ENCODE results near the gene TNFRSF1B. TPM values are rescaled to one million over a fixed set of nuclear protein-coding genes. Genes with fewer than 3 reads are reported as not detected.

TNFRSF1B gene
- total RNA-seq, 1 donor from 2014 or later: 9.9 TPM

DNA sequence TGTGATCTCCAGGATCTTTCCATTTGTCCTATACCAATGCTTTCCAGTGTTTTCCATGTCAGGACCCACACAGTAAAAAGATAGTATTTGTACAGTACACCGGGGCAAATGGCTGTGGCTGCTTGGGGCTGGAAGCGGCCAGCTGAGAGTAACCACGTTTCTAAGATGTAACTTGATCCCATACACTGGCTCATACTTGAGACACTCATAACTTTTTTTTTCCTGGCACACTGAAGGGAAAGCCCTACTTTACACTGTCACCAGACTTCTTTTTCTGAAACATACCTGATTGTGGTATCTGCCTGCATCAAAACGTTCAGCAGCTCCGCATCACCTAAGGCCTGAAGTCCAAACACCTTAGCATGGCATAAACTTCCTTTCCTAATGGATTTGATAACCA lies 84.7 kb downstream of the TNFRSF1B start:
- Histone ChIP-seq H3K9ac (ENCODE audit: low read depth in 1 of 3, low read length in 3 of 3) (no peak overlapping the region), H3K4me1 (ENCODE audit: control insufficient read depth in 3 of 3, insufficient read depth in 3 of 3, low read length in 3 of 3) (peaks cover 0 to 16% (median 0%) of the 10 kb centered on the region in 3 donors), H3K36me3 (ENCODE audit: control insufficient read depth in 3 of 3, insufficient read depth in 3 of 3, low read length in 3 of 3) (peaks cover 36 to 50% (median 48%) of the 10 kb centered on the region in 3 donors), H3K9me3 (ENCODE audit: control insufficient read depth in 3 of 3, low read length in 3 of 3) (no peaks in the 10 kb centered on the region), H3K27ac (ENCODE audit: low read depth, low read length) (no peak overlapping the region), H3K27me3 (ENCODE audit: control insufficient read depth in 3 of 3, insufficient read depth in 3 of 3, low read length in 3 of 3) (no peaks in the 10 kb centered on the region), H3K4me3 (ENCODE audit: low read length in 3 of 3) (no peak overlapping the region)

DNA sequence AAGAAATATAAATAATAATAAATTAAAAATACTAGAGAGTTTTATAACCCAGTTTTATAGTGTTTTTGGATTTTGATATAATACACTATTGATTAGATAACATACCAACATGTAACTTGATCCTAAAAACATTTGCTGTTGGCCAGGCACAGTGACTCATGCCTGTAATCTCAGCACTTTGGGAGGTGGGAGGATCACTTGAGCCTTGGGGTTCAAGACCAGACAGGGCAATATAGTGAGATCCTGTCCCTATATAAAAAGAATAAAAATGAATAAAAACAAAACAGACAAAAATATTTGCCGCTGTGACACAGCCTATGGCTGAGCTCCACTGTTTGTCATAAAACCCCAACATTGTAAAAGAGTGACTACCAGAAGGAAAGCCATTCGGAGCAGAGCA lies 89.1 kb downstream of the TNFRSF1B start:
- H3K36me3 ChIP-seq (ENCODE audit: control insufficient read depth in 3 of 3, insufficient read depth in 3 of 3, low read length in 3 of 3): peaks cover 39 to 55% (median 53%) of the 10 kb centered on the region in 3 donors
- H3K4me3 ChIP-seq (ENCODE audit: low read length in 3 of 3): no peak overlapping the region
- H3K27me3 ChIP-seq (ENCODE audit: control insufficient read depth in 3 of 3, insufficient read depth in 3 of 3, low read length in 3 of 3): no peaks in the 10 kb centered on the region
- no peaks in the 10 kb centered on the region for H3K9me3 ChIP-seq (ENCODE audit: control insufficient read depth in 3 of 3, low read length in 3 of 3)
- H3K9ac ChIP-seq (ENCODE audit: low read depth in 1 of 3, low read length in 3 of 3): no peak overlapping the region
- H3K4me1 ChIP-seq (ENCODE audit: control insufficient read depth in 3 of 3, insufficient read depth in 3 of 3, low read length in 3 of 3): peaks cover 0 to 12% (median 0%) of the 10 kb centered on the region in 3 donors
- no peak overlapping the region for H3K27ac ChIP-seq (ENCODE audit: low read depth, low read length)

DNA sequence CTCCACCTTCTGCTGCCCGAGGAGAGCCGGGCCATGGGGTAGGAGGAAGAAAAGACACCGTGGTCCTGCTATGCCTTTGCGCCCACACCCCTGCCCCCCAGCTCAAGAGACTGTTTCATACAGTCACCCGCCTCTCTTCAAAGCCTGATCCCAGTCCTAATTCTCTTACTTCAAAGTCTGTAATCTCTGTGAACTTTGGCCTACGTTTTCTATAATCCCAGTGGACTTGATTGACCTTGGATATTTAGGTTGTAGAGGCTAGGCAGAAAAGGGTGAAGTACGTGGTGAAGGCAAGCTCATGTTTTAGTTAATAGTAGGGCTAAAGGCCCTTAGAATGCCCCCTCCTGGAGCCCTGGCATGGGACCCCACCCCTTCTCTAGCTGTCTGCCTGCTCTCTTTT lies 91.5 kb downstream of the TNFRSF1B start:
- Histone ChIP-seq H3K27ac (ENCODE audit: low read depth, low read length) (no peak overlapping the region), H3K9ac (ENCODE audit: low read depth in 1 of 3, low read length in 3 of 3) (no peak overlapping the region), H3K9me3 (ENCODE audit: control insufficient read depth in 3 of 3, low read length in 3 of 3) (no peaks in the 10 kb centered on the region), H3K4me1 (ENCODE audit: control insufficient read depth in 3 of 3, insufficient read depth in 3 of 3, low read length in 3 of 3) (no peaks in the 10 kb centered on the region), H3K36me3 (ENCODE audit: control insufficient read depth in 3 of 3, insufficient read depth in 3 of 3, low read length in 3 of 3) (peaks cover 50 to 62% (median 62%) of the 10 kb centered on the region in 3 donors), H3K4me3 (ENCODE audit: low read length in 3 of 3) (no peak overlapping the region), H3K27me3 (ENCODE audit: control insufficient read depth in 3 of 3, insufficient read depth in 3 of 3, low read length in 3 of 3) (no peaks in the 10 kb centered on the region)

Small RNAs within 50 kb of the gene (small RNA-seq; reads per million reads assigned to genes)
- gene MIR4632: not detected
- gene RF00156: not detected

Other genes with a start within 250 kb of the TNFRSF1B start
- 20.9 TPM for gene KIAA2013, start 240.6 kb upstream of the TNFRSF1B start, total RNA-seq
- gene PLOD1, start 232.3 kb upstream of the TNFRSF1B start, total RNA-seq: 97.6 TPM
- gene MFN2, start 186.5 kb upstream of the TNFRSF1B start, total RNA-seq: 37.6 TPM
- gene MIIP, start 147.5 kb upstream of the TNFRSF1B start, total RNA-seq: 26.1 TPM
- 0.52 TPM for gene TNFRSF8, start 103.7 kb upstream of the TNFRSF1B start, total RNA-seq
- gene VPS13D, start 63.0 kb downstream of the TNFRSF1B start, total RNA-seq: 40.2 TPM